Keratinocyte (primary cell): ENCODE results near the gene COL4A4. TPM values are rescaled to one million over a fixed set of nuclear protein-coding genes. Genes with fewer than 3 reads are reported as not detected.

ENCODE experiments used
- DNase-seq: peaks from one replicate; pipeline ENCODE4 v3.0.0-alpha.2; 2011; ENCODE audit warnings: low read depth, missing footprints, low spot score
- FAIRE-seq: peaks from 2 replicates; lab custom pipeline; 2011; peaks lifted over from hg19 to GRCh38; lab: Jason Lieb, UNC
- H2AFZ ChIP-seq: 2 replicates; pipeline ENCODE4 v1.6.0; 2012; ENCODE audit warnings: low read length, control low read depth, inconsistent platforms; ENCODE audit not compliant: control insufficient read depth
- H3K27ac ChIP-seq: 2 replicates; pipeline ENCODE4 v1.5.1; 2011; ENCODE audit warnings: low read length; ENCODE audit not compliant: control insufficient read depth, insufficient read depth
- H3K27me3 ChIP-seq: 3 replicates; pipeline ENCODE4 v1.6.0; 2011; ENCODE audit warnings: low read length; ENCODE audit not compliant: control insufficient read depth, insufficient read depth; ENCODE audit errors: extremely low read depth
- H3K36me3 ChIP-seq, 2 experiments: 2 replicates in 1 of 2; 3 replicates in 1 of 2; pipeline ENCODE4 v1.5.1; 2011; ENCODE audit warnings: low read length in 2 of 2, mild to moderate bottlenecking in 1 of 2; ENCODE audit not compliant: control insufficient read depth in 2 of 2, insufficient read depth in 2 of 2; ENCODE audit errors: extremely low read depth in 1 of 2
- H3K4me1 ChIP-seq: 3 replicates; pipeline ENCODE4 v1.5.1; 2011; ENCODE audit warnings: low read length; ENCODE audit not compliant: control insufficient read depth, insufficient read depth; ENCODE audit errors: extremely low read depth
- H3K4me2 ChIP-seq: 3 replicates; pipeline ENCODE4 v1.6.0; 2011; ENCODE audit warnings: low read depth, low read length; ENCODE audit not compliant: control insufficient read depth, insufficient read depth; ENCODE audit errors: extremely low read depth
- H3K4me3 ChIP-seq, 3 experiments: fragments of 200-600 bp in 1 of 3; sonication (generic) in 1 of 3; 2 replicates in 2 of 3; 3 replicates in 1 of 3; pipeline ENCODE4 v1.5.1; 2011 to 2016; ENCODE audit warnings: low read length in 3 of 3, mild to moderate bottlenecking in 3 of 3, control low read depth in 2 of 3, inconsistent platforms in 1 of 3, low read depth in 1 of 3, mixed read lengths in 1 of 3, mixed run types in 1 of 3, moderate library complexity in 1 of 3; ENCODE audit not compliant: control insufficient read depth in 2 of 3, insufficient read depth in 2 of 3; ENCODE audit errors: extremely low read depth in 1 of 3
- H3K79me2 ChIP-seq: 2 replicates; pipeline ENCODE4 v1.6.0; 2012; ENCODE audit warnings: low read length; ENCODE audit not compliant: control insufficient read depth, insufficient read depth
- H3K9ac ChIP-seq: 3 replicates; pipeline ENCODE4 v1.6.0; 2011; ENCODE audit warnings: low read length; ENCODE audit not compliant: control insufficient read depth, insufficient read depth; ENCODE audit errors: extremely low read depth
- H3K9me1 ChIP-seq: 3 replicates; pipeline ENCODE4 v1.6.0; 2011; ENCODE audit warnings: low read length; ENCODE audit not compliant: control insufficient read depth, insufficient read depth; ENCODE audit errors: extremely low read depth
- H3K9me3 ChIP-seq: 2 replicates; pipeline ENCODE4 v1.5.1; 2012; ENCODE audit warnings: low read depth, low read length; ENCODE audit not compliant: control insufficient read depth
- H4K20me1 ChIP-seq: 3 replicates; pipeline ENCODE4 v1.6.0; 2011; ENCODE audit warnings: low read length; ENCODE audit not compliant: control insufficient read depth, insufficient read depth; ENCODE audit errors: extremely low read depth
- EZH2 ChIP-seq: IDR thresholded peaks from one replicate; pipeline ENCODE4 v1.6.1; 2012; ENCODE audit warnings: inconsistent platforms, mild to moderate bottlenecking, low read length, moderate library complexity
- dilution Hi-C: fragments of 300-500 bp; cut with MboI; formaldehyde crosslinking; loops from one replicate; pipeline ENCODE4 v1.7.0; 2020; ENCODE audit warnings: low sequenced_read_pairs; ENCODE audit not compliant: extremely low pct_ligation_motif_present
- polyA plus RNA-seq, 5 experiments: library from polyadenylated mRNA; depleted of rRNA in 3 of 5; stranded (reverse) in 3 of 5; stranded (forward) in 1 of 5; unstranded in 1 of 5; fragments of >200 nt; gene quantifications; 1 replicate in 1 of 5; 2 replicates in 3 of 5; 3 replicates in 1 of 5; pipeline versions ENCODE4 v1.2.1 to v1.2.3, GENCODE V29; 2011 to 2012; ENCODE audit warnings: missing spikeins in 2 of 5, low read depth in 1 of 5, low replicate concordance in 1 of 5
- TF ChIP-seq, protein P1 (sequence below), 3 experiments: IDR thresholded peaks in 1 of 3; conservative IDR thresholded peaks in 1 of 3; optimal IDR thresholded peaks in 1 of 3; 2 replicates in 2 of 3; 3 replicates in 1 of 3; pipeline versions ENCODE3 to v1.5.1; 2011; ENCODE audit warnings: low read length in 3 of 3, mild to moderate bottlenecking in 3 of 3, moderate library complexity in 2 of 3, control low read depth in 1 of 3, inconsistent platforms in 1 of 3; ENCODE audit not compliant: insufficient read depth in 2 of 3; ENCODE audit errors: extremely low read depth in 1 of 3

The COL4A4 gene
- polyA plus RNA-seq, 1 donor (not counting 4 experiments of a cell fraction or from before 2014, with no cell fraction given) = not detected

DNA sequence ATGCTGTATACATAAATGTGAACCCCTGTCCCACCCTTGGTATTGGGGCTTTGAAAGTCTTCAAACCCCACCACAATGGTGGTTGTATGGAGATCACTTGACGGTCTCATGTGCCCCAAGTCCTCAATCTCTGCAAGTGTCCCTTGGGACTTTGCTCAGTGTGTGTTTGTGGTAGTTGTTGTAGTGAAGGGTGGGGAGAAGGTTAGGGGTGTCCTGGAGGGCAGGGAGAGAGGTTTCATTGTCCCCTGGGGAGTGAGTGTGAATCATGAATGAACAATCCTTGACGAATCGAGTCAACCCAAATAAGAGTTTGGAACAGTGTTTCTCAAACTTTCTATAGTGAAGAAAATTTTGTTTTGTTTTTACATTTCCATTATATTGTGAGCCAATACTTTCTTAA lies 28.5 kb upstream of the COL4A4 start:
- Histone ChIP-seq H3K9ac (no peak overlapping the region), H2AFZ (no peak overlapping the region), H3K4me3 (no peak overlapping the region), H3K27me3 (no peaks in the 10 kb centered on the region), H3K9me3 (no peaks in the 10 kb centered on the region), H4K20me1 (no peaks in the 10 kb centered on the region), H3K36me3 (no peaks in the 10 kb centered on the region), H3K9me1 (no peaks in the 10 kb centered on the region), H3K79me2 (no peaks in the 10 kb centered on the region), H3K4me2 (no peak overlapping the region), H3K27ac (no peak overlapping the region), H3K4me1 (no peaks in the 10 kb centered on the region)
- FAIRE-seq = no peak
- TF ChIP-seq, protein P1, sequence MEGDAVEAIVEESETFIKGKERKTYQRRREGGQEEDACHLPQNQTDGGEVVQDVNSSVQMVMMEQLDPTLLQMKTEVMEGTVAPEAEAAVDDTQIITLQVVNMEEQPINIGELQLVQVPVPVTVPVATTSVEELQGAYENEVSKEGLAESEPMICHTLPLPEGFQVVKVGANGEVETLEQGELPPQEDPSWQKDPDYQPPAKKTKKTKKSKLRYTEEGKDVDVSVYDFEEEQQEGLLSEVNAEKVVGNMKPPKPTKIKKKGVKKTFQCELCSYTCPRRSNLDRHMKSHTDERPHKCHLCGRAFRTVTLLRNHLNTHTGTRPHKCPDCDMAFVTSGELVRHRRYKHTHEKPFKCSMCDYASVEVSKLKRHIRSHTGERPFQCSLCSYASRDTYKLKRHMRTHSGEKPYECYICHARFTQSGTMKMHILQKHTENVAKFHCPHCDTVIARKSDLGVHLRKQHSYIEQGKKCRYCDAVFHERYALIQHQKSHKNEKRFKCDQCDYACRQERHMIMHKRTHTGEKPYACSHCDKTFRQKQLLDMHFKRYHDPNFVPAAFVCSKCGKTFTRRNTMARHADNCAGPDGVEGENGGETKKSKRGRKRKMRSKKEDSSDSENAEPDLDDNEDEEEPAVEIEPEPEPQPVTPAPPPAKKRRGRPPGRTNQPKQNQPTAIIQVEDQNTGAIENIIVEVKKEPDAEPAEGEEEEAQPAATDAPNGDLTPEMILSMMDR (optimal IDR thresholded peaks at IDR 0.05 in 1 of 3, IDR thresholded peaks at IDR 0.05 in 1 of 3, conservative IDR thresholded peaks at IDR 0.05 in 1 of 3; ENCODE audit: extremely low read depth in 1 of 3, insufficient read depth in 2 of 3, low read length in 3 of 3) = no peak
- no peak for TF ChIP-seq EZH2
- dilution Hi-C loops = no loop called here
- DNase-seq = no peak

DNA sequence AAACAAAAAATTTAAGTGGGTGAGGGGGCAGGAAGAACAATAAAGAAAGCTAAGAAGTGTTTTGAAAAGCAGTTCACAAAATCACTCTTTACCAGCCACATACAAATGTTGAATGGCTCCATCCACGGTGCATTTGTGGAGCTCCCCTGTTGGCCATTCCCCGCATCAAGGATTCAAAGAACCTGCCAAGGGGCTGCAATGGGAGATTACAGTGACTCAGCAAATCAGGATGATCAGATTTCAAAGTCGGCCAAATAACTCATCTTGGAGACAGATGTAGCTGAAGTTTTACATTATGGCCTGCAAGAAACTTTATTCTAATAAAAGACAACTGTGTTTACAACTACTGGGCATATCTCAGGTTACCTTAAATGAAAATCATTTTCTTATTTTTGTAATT lies 27.4 kb upstream of the COL4A4 start:
- H3K4me1 ChIP-seq = no peaks in the 10 kb centered on the region
- H3K9me3 ChIP-seq = no peaks in the 10 kb centered on the region
- no peaks in the 10 kb centered on the region for H3K36me3 ChIP-seq
- TF ChIP-seq, protein P1 (optimal IDR thresholded peaks at IDR 0.05 in 1 of 3, IDR thresholded peaks at IDR 0.05 in 1 of 3, conservative IDR thresholded peaks at IDR 0.05 in 1 of 3; ENCODE audit: extremely low read depth in 1 of 3, insufficient read depth in 2 of 3, low read length in 3 of 3) = no peak
- TF ChIP-seq EZH2 = no peak
- no peak overlapping the region for H3K4me2 ChIP-seq
- no peaks in the 10 kb centered on the region for H4K20me1 ChIP-seq
- no peak overlapping the region for H3K27ac ChIP-seq
- no peak overlapping the region for H3K4me3 ChIP-seq
- H3K79me2 ChIP-seq = no peaks in the 10 kb centered on the region
- no peaks in the 10 kb centered on the region for H3K9me1 ChIP-seq
- dilution Hi-C loops = no loop called here
- DNase-seq (no peak), FAIRE-seq (no peak)
- H3K9ac ChIP-seq = no peak overlapping the region
- no peak overlapping the region for H2AFZ ChIP-seq
- no peaks in the 10 kb centered on the region for H3K27me3 ChIP-seq
